COR-L47 (cell line): Measurements from ENCODE around the gene PTN.
"Not testable (repeated sequence)": the region's sequence is repeated elsewhere in the genome, so short reads cannot be mapped to it uniquely, and the experiment has no call there.

Experiments
- DNase-seq: peaks from one replicate; lab custom pipeline; 2025; lab: John Stamatoyannopoulos, UW

PTN gene

GRCh38 chr7:137266764-137267163, 76.8 kb downstream of the PTN start:
- no peak for DNase-seq

- DNase-seq: not testable (repeated sequence)
Observed at GRCh38 chr7:137265480-137265879, 78.1 kb downstream of the PTN start.

GRCh38 chr7:137262599-137262998, 80.9 kb downstream of the PTN start:
- DNase-seq: no peak

DNA sequence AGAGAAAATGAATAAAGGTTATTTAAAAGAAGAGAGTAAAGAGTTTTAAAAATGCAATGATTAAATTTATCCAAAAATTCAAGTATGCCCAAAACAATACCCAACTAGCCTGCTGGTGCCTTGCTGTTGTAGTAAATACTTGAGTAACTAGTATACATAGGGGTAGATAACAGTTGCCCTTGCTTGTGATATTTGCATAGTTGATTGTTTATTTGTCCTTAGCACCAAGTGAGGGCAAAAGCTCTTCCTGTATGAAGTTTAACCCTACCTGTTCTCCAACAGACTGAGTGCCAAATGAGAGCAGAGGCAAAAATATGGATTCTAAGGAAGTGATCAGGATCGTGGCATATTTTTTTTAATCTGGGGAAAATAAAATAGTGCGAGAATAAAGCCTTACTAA, 85.0 kb downstream of the PTN start:
- DNase-seq: no peak

GRCh38 chr7:137254766-137255165, 88.8 kb downstream of the PTN start:
- DNase-seq: no peak

DNA sequence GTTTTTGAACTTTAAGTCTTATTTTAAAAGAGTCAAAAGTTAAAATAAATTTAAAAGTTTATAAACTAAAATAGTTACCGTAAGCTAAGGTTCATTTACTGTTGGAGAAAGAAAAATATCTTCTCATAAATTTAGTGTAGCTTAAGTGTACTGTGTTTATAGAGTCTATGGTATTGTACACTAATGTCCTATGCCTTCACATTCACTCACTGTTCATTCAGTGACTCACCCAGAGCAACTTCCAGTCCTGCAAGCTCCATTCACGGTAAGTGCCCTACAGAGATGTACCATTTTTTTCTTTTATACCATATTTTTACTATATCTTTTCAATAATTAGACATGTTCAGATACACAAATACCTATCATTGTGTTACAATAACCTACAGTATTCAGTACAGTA, 97.6 kb downstream of the PTN start:
- no peak for DNase-seq

DNA sequence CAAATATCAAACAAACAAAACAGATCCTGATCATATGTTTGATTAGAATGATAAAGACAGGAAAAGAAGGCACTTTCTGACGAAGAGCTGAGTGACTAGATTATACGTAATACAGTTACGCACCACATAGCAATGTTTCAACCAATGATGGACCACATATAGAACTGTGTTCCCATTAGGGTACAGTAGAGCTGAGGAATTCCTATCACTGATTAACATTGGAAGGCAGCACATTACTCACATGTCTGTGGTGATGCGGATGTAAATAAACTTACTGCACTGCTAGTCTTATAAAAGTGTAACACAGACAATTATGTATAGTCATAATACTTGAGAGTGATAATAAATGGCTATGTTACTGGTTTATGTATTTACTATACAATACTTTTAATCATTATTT, 98.3 kb downstream of the PTN start:
- no peak for DNase-seq

GRCh38 chr7:137243741-137244140, 99.8 kb downstream of the PTN start:
- DNase-seq: no peak

DNA sequence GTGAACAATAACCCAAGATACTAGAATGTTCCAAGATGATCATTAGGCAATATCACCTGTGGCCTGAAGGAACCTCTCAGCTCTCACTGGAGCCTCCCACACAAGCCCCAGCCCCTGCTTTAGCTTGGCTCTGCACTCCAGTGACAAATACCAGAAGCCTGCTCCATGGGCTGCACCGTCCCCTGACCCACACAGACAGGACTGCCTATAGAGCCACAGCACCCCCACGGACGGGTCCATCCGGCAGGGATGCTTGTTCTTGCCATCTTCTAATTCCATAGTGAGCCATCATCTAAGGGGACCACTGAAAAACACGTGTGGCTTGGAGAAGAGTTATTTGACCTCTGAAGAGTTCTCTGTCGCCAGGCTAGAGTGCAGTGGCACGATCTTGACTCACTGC, 100.9 kb downstream of the PTN start:
- no peak for DNase-seq

DNA sequence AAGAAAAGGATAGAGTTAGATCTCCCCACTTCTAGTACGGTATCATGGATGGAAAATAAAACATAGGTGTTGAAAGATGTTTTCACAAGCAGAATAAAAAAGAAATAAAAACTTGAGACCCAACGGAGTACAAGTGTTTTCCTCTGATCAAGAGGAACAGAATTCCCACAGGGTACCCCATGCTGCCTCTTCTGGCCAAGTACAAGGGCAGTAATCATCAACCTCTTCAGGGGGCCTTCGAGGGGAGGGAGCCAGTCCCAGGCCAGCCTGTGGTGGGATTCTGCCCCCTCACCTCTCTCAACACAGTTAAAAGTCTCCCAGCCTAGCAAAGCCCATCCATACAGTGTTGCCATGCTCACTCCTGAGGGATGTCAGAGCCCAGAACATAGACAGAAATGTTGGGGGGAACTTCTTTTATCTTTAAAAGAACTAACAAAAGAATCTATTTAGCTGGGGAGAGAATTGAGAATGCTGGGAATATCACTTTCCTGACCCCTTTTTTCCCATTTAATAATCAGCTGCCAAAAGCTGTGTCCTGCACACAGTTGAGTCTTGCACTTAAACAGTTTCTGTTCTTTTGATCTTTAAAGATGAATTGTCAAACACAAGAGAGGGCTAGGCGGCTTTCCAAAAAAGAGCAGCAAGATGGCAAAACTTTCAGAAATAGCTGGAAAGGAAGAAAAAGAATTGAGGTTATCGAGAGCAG, 101.7 kb downstream of the PTN start:
- DNase-seq: no peak

DNA sequence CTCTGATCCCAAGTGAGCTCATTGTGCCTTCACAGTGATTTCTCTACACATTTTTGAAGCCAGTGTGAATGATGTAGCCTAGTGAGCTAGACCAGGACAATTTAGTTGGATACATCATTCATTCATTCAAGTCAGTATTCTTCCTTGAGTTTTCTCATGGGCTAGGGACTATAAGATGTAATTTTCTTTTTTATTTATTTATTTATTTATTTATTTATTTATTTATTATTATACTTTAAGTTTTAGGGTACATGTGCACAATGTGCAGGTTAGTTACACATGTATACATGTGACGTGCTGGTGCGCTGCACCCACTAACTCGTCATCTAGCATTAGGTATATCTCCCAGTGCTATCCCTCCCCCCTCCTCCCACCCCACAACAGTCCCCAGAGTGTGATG, 104.3 kb downstream of the PTN start:
- not testable (repeated sequence) for DNase-seq

DNA sequence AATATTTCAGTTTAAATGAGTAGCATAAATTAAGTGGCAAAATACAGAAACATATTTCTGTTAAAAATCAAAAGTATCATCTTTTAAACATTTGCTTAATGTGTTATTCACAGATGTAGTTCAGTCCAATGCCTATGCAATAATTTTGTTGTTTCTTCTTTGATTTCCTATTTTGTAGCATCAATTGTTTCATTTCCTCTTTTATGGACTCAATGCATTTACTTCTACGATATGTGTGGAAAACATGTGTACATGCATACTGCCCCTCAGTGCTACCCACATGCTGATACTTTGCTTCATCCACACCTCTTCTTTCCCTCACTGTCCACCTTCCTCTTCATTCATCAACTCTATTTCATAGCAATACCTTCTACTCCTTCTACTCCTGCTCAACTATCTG, 108.1 kb downstream of the PTN start:
- DNase-seq: no peak

GRCh38 chr7:137231167-137231566, 112.4 kb downstream of the PTN start:
- no peak for DNase-seq

- DNase-seq: no peak
Observed at GRCh38 chr7:137221467-137221866, 122.1 kb downstream of the PTN start.

DNA sequence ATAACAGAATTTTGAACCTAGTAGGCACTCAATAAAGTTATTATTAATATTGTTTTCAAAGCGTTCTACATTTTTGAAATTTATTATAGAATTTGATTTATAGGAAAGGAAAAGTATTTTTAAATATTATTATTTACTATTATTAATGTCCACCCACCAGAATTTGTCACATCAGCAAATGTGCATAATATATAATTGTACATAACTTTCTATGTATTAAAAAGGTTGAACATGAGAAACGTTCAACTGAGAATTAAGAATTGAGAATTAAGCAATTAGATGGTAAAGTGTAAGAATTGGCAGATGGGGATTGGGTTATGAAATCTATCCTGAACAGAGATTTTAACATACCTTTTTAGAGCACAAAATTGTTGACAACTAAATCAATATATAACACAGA, 129.8 kb downstream of the PTN start:
- DNase-seq: no peak

DNA sequence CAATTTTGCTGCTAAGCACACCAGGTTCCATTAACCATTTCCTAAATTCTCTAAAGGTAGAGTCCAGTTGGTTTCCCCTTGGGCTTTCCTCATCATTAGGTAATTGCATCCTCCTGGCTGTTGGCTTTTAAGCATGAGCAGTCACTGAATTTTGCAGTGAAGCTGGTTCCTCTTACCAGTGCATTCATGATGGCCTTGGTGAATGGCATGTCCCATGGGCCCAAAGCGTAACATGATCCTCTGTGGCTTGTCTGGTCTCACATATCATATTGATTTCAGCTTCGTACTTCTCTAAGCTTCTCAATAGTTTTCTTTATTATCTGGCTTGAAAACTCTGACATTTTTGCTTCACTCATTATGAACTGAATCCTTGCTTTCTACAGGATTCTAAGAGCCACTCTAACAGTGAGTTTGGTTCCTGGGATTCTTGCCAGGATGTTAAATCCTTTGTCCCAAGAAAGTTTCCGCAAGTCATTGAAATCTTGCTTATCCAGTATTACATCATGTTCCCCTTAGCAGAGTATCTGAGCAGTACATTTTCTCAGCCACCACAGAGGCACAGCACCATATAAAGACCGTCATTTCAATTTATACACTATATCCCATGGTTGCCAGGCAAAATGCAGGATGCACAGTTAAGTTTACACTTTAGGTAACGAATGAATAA, 134.2 kb downstream of the PTN start:
- DNase-seq: no peak

GRCh38 chr7:137206770-137207169, 136.8 kb downstream of the PTN start:
- no peak for DNase-seq

DNA sequence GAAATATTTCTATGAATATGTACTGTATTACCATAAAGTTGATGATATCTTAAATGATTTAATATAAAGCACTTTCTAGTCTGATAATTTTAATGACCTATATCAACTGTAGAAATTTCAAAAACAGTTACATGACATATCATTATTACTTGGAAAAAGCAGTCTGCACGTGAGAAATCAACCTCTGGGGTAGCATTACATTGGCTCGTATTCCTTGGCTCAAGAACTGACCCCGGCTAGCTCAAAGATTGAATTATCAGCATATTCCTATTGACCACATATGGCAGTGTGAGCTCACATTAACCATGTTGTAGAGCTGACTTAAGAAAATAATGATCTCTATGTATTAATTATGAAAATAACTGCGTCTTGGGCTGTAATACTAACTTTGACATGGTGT, 139.3 kb downstream of the PTN start:
- no peak for DNase-seq

- no peak for DNase-seq
Observed at GRCh38 chr7:137203351-137203750, 140.2 kb downstream of the PTN start.

- no peak for DNase-seq
Observed at GRCh38 chr7:137196648-137197047, 146.9 kb downstream of the PTN start.

GRCh38 chr7:137195996-137196395, 147.5 kb downstream of the PTN start:
- DNase-seq: no peak

DNA sequence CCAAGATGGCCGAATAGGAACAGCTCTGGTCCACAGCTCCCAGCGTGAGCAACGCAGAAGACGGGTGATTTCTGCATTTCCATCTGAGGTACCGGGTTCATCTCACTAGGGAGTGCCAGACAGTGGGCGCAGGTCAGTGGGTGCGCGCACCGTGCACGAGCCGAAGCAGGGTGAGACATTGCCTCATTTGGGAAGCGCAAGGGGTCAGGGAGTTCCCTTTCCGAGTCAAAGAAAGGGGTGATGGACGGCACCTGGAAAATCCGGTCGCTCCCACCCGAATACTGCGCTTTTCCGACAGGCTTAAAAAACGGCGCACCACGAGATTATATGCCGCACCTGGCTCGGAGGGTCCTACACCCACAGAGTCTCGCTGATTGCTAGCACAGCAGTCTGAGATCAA, 161.9 kb downstream of the PTN start:
- DNase-seq: not testable (repeated sequence)
